ENCODE data around the gene MTAP. TPM values are rescaled to one million over a fixed set of nuclear protein-coding genes. Genes with fewer than 3 reads are reported as not detected.

MTAP gene
- total and polyA plus RNA-seq, 2 of the 13 experiments (the other 11 are each of a cell fraction or from before 2014, with no cell fraction given), result 16.7 to 51.2 TPM

GRCh38 chr9:21965401-21965951, 163.0 kb downstream of the MTAP start:
- no peak for FAIRE-seq
- WGBS (ENCODE audit: low lambda C conversion rate), result 7% methylated on average over 24 of the region's 30 CpGs
- H3K9ac ChIP-seq (ENCODE audit: insufficient read depth, low read depth, low read length), result peak overlapping the region; percentile 45; the same call in 1 of the 2 replicates
- intact Hi-C loops (cut with micrococcal nuclease; ENCODE audit: unreplicated experiment), result no loop called here
- no peak overlapping the region for H3K27ac ChIP-seq (ENCODE audit: extremely low read length, insufficient read depth, low read length)
- no peak overlapping the region for H2AFZ ChIP-seq (ENCODE audit: low read length)
- POLR2A ChIA-PET, result no interaction called here
- CTCF ChIA-PET (ENCODE audit: low intra/inter-chr PET ratio, low total read pairs), result interaction anchor here (2.3 kb wide), 1 partner anchor 152 kb away, joined by 20 read pairs; no protein-coding TSS in a partner anchor
- ATAC-seq, result peak; percentile 100
- peak; percentile 45 for DNase-seq (ENCODE audit: low spot score)
- no peaks in the 10 kb centered on the region for H4K20me1 ChIP-seq (ENCODE audit: insufficient read depth, low read length)
- H3K27me3 ChIP-seq (ENCODE audit: control insufficient read depth in 1 of 2, insufficient read depth in 2 of 2, low read length in 2 of 2), result peaks cover 5 to 25% of the 10 kb centered on the region in 2 experiments; a peak in 3 of 5 replicates
- BruUV-seq (replicated peaks), result no TSS peak
- H3K36me3 ChIP-seq (replicated peaks in 1 of 2; ENCODE audit: control insufficient read depth in 1 of 2, insufficient read depth in 2 of 2, low read length in 2 of 2), result no peaks in the 10 kb centered on the region
- H3K4me2 ChIP-seq (ENCODE audit: low read depth, low read length), result peak overlapping the region; percentile 89
- H3K4me3 ChIP-seq (replicated peaks in 1 of 3; ENCODE audit: insufficient read depth in 1 of 3, low read depth in 2 of 3, low read length in 3 of 3), result peak overlapping the region; percentile 43 to 72 (median 54)
- H3K79me2 ChIP-seq (ENCODE audit: insufficient read depth, low read length), result no peaks in the 10 kb centered on the region
- no peaks in the 10 kb centered on the region for H3K9me3 ChIP-seq (ENCODE audit: low read length)
- in situ Hi-C loops (cut with HindIII; ENCODE audit: extremely low pct_ligation_motif_present, low pct_unique_long_range_greater_than_20kb), result no loop called here
- peaks cover 12% of the 10 kb centered on the region for H3K4me1 ChIP-seq (ENCODE audit: insufficient read depth, low read length)
- TF ChIP-seq LCORL (IDR thresholded peaks at IDR 0.05) (no peak), LCORL (CRISPR knock-in tag; IDR thresholded peaks at IDR 0.05) (0 out of 2 replicates have a peak, but pooled peaks have one; percentile 43), TEAD3 (CRISPR knock-in tag; optimal IDR thresholded peaks at IDR 0.05; ENCODE audit: borderline replicate concordance) (peak; percentile 32), NFATC3 (CRISPR knock-in tag; IDR thresholded peaks at IDR 0.05) (no peak), STAG1 (CRISPR knock-in tag; IDR thresholded peaks at IDR 0.05) (peak; percentile 38), SIN3B (IDR thresholded peaks at IDR 0.05; ENCODE audit: low read length) (no peak), ZNF256 (CRISPR knock-in tag; conservative IDR thresholded peaks at IDR 0.05) (no peak), SIX4 (CRISPR knock-in tag; IDR thresholded peaks at IDR 0.05) (0 out of 2 replicates have a peak, but pooled peaks have one; percentile 5), ASH2L (IDR thresholded peaks at IDR 0.05; ENCODE audit: insufficient read length, low read depth, low read length) (no peak), DNMT3B (CRISPR knock-in tag; conservative IDR thresholded peaks at IDR 0.05) (no peak), KMT2B (CRISPR knock-in tag; IDR thresholded peaks at IDR 0.05) (0 out of 2 replicates have a peak, but pooled peaks have one; percentile 31), ZNF878 (CRISPR knock-in tag; IDR thresholded peaks at IDR 0.05) (no peak), ZNF772 (CRISPR knock-in tag; IDR thresholded peaks at IDR 0.05) (no peak), ZNF770 (CRISPR knock-in tag; IDR thresholded peaks at IDR 0.05) (0 out of 2 replicates have a peak, but pooled peaks have one; percentile 21), BORCS8-MEF2B (CRISPR knock-in tag; IDR thresholded peaks at IDR 0.05) (peak; percentile 43), HNRNPLL (IDR thresholded peaks at IDR 0.05; ENCODE audit: low read depth, low read length, poor library complexity, severe bottlenecking) (peak; percentile 77), TEAD2 (CRISPR knock-in tag; IDR thresholded peaks at IDR 0.05) (no peak)
- TF ChIP-seq, protein P1, sequence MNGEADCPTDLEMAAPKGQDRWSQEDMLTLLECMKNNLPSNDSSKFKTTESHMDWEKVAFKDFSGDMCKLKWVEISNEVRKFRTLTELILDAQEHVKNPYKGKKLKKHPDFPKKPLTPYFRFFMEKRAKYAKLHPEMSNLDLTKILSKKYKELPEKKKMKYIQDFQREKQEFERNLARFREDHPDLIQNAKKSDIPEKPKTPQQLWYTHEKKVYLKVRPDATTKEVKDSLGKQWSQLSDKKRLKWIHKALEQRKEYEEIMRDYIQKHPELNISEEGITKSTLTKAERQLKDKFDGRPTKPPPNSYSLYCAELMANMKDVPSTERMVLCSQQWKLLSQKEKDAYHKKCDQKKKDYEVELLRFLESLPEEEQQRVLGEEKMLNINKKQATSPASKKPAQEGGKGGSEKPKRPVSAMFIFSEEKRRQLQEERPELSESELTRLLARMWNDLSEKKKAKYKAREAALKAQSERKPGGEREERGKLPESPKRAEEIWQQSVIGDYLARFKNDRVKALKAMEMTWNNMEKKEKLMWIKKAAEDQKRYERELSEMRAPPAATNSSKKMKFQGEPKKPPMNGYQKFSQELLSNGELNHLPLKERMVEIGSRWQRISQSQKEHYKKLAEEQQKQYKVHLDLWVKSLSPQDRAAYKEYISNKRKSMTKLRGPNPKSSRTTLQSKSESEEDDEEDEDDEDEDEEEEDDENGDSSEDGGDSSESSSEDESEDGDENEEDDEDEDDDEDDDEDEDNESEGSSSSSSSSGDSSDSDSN (CRISPR knock-in tag; IDR thresholded peaks at IDR 0.05), result peak; percentile 74
- TF ChIP-seq, protein P2, sequence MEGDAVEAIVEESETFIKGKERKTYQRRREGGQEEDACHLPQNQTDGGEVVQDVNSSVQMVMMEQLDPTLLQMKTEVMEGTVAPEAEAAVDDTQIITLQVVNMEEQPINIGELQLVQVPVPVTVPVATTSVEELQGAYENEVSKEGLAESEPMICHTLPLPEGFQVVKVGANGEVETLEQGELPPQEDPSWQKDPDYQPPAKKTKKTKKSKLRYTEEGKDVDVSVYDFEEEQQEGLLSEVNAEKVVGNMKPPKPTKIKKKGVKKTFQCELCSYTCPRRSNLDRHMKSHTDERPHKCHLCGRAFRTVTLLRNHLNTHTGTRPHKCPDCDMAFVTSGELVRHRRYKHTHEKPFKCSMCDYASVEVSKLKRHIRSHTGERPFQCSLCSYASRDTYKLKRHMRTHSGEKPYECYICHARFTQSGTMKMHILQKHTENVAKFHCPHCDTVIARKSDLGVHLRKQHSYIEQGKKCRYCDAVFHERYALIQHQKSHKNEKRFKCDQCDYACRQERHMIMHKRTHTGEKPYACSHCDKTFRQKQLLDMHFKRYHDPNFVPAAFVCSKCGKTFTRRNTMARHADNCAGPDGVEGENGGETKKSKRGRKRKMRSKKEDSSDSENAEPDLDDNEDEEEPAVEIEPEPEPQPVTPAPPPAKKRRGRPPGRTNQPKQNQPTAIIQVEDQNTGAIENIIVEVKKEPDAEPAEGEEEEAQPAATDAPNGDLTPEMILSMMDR (CRISPR knock-in tag; IDR thresholded peaks at IDR 0.05), result peak; percentile 77
